Caco-2 (cell line): ENCODE measurements around the gene RRAGC. TPM values are rescaled to one million over a fixed set of nuclear protein-coding genes. Genes with fewer than 3 reads are reported as not detected.

Experiments used
- BruUV-seq: library from RNA; stranded (reverse); fragments of 400-500 nt; replicated peaks from 2 replicates; lab custom pipeline; 2021; lab: Mats Ljungman, UMichigan
- CTCF ChIA-PET: fragments of 300-600 bp; sonication (Branson Sonifier 250); formaldehyde crosslinking; loops from one replicate; lab custom pipeline; 2022; ENCODE audit warnings: antibody characterized with exemption; lab: Charles Lee
- POLR2A ChIA-PET: fragments of 300-600 bp; sonication (Branson Sonifier 250); formaldehyde crosslinking; loops from one replicate; lab custom pipeline; 2022; ENCODE audit warnings: antibody characterized with exemption; lab: Charles Lee
- DNase-seq, 2 experiments: peaks; one replicate each; pipeline versions ENCODE4 v3.0.0 to v3.0.0-alpha.2; 2020 to 2022
- H3K27me3 ChIP-seq: replicated peaks from 2 replicates; pipeline ENCODE4 v1.6.0; 2011; ENCODE audit warnings: low read length; ENCODE audit not compliant: control insufficient read depth, insufficient read depth
- H3K36me3 ChIP-seq: 2 replicates; pipeline ENCODE4 v1.5.1; 2011; ENCODE audit warnings: low read length; ENCODE audit not compliant: control insufficient read depth, insufficient read depth
- H3K4me1 ChIP-seq: fragments of 250-450 bp; sonication (Bioruptor Pico); 2 replicates; pipeline ENCODE4 v1.5.1; 2020; ENCODE audit warnings: mild to moderate bottlenecking
- H3K4me3 ChIP-seq: 2 replicates; pipeline ENCODE4 v1.5.1; 2011; ENCODE audit warnings: low read depth, mild to moderate bottlenecking, control low read depth, low read length
- H3K9me3 ChIP-seq: fragments of 250-450 bp; sonication (Bioruptor Pico); 2 replicates; pipeline ENCODE4 v1.5.1; 2020; ENCODE audit warnings: mild to moderate bottlenecking, moderate library complexity
- H3K27ac Mint-ChIP-seq: one replicate; pipeline ENCODE4 v1.8.0; 2022; ENCODE audit warnings: mixed read lengths; ENCODE audit not compliant: unreplicated experiment
- H3K27me3 Mint-ChIP-seq: one replicate; pipeline ENCODE4 v1.8.0; 2022; ENCODE audit warnings: mixed read lengths; ENCODE audit not compliant: insufficient read depth, unreplicated experiment
- H3K36me3 Mint-ChIP-seq: one replicate; pipeline ENCODE4 v1.8.0; 2022; ENCODE audit warnings: mild to moderate bottlenecking, mixed read lengths; ENCODE audit not compliant: insufficient read depth, unreplicated experiment
- H3K4me1 Mint-ChIP-seq: one replicate; pipeline ENCODE4 v1.8.0; 2022; ENCODE audit warnings: low read depth, mixed read lengths; ENCODE audit not compliant: unreplicated experiment
- H3K4me3 Mint-ChIP-seq: one replicate; pipeline ENCODE4 v1.8.0; 2022; ENCODE audit warnings: mild to moderate bottlenecking, moderate library complexity, mixed read lengths; ENCODE audit not compliant: unreplicated experiment
- H3K9me3 Mint-ChIP-seq: one replicate; pipeline ENCODE4 v1.8.0; 2022; ENCODE audit warnings: mixed read lengths; ENCODE audit not compliant: unreplicated experiment
- CTCF ChIP-seq, 2 experiments: fragments of 200-600 bp in 1 of 2; IDR thresholded peaks; 1 replicate in 1 of 2; 2 replicates in 1 of 2; pipeline versions ENCODE4 v1.5.1 to v1.8.0; 2011 to 2022; ENCODE audit warnings: antibody characterized with exemption in 1 of 2, control low read depth in 1 of 2, inconsistent platforms in 1 of 2, low read depth in 1 of 2, low read length in 1 of 2, mild to moderate bottlenecking in 1 of 2, moderate library complexity in 1 of 2; ENCODE audit not compliant: insufficient read depth in 1 of 2, severe bottlenecking in 1 of 2, unreplicated experiment in 1 of 2
- intact Hi-C: fragments of 100-400 bp; cut with micrococcal nuclease; formaldehyde crosslinking; loops from one replicate; pipeline ENCODE4 v1.10.0; 2022; ENCODE audit not compliant: unreplicated experiment
- total RNA-seq: library from RNA; stranded (reverse); gene quantifications from 2 replicates; pipeline ENCODE4 v1.2.3, GENCODE V29; 2022

The RRAGC gene
- total RNA-seq, 1 experiment from 2014 or later: 16.0 TPM

GRCh38 chr1:38872401-38873026 is 12.9 kb upstream of the RRAGC start:
- Histone ChIP-seq H3K27me3 (no peaks in the 10 kb centered on the region), H3K4me3 (peak overlapping the region; percentile 59), H3K36me3 (no peaks in the 10 kb centered on the region), H3K9me3 (no peaks in the 10 kb centered on the region), H3K4me1 (no peaks in the 10 kb centered on the region)
- no peaks in the 10 kb centered on the region for H3K9me3 Mint-ChIP-seq
- peak in 1 of 2 experiments; percentile 8 for DNase-seq
- TF ChIP-seq CTCF (IDR thresholded peaks at IDR 0.05; ENCODE audit: insufficient read depth in 1 of 2, low read depth in 1 of 2, low read length in 1 of 2, severe bottlenecking in 1 of 2, unreplicated experiment in 1 of 2): no peak
- intact Hi-C loops: loop anchor here (5.0 to 10.0 kb wide), 2 partner anchors 95 to 222 kb away; no protein-coding TSS in a partner anchor
- H3K27ac Mint-ChIP-seq: no peak overlapping the region
- peaks cover 7% of the 10 kb centered on the region for H3K4me1 Mint-ChIP-seq
- ChIA-PET CTCF (no interaction called here), POLR2A (no interaction called here)
- no peaks in the 10 kb centered on the region for H3K27me3 Mint-ChIP-seq
- peak overlapping the region; percentile 78 for H3K4me3 Mint-ChIP-seq
- no TSS peak for BruUV-seq
- H3K36me3 Mint-ChIP-seq: peaks cover 13% of the 10 kb centered on the region

- Histone ChIP-seq H3K4me1 (no peaks in the 10 kb centered on the region), H3K9me3 (no peaks in the 10 kb centered on the region), H3K27me3 (no peaks in the 10 kb centered on the region), H3K4me3 (no peak overlapping the region), H3K36me3 (no peaks in the 10 kb centered on the region)
- no TSS peak for BruUV-seq
- H3K36me3 Mint-ChIP-seq: peaks cover 18% of the 10 kb centered on the region
- ChIA-PET CTCF (no interaction called here), POLR2A (no interaction called here)
- intact Hi-C loops: loop anchor here (5.0 to 10.0 kb wide), 2 partner anchors 96 to 224 kb away; no protein-coding TSS in a partner anchor
- TF ChIP-seq CTCF (IDR thresholded peaks at IDR 0.05; ENCODE audit: insufficient read depth in 1 of 2, low read depth in 1 of 2, low read length in 1 of 2, severe bottlenecking in 1 of 2, unreplicated experiment in 1 of 2): no peak
- H3K27ac Mint-ChIP-seq: no peak overlapping the region
- H3K4me3 Mint-ChIP-seq: no peak overlapping the region
- no peak for DNase-seq
- no peaks in the 10 kb centered on the region for H3K27me3 Mint-ChIP-seq
- no peaks in the 10 kb centered on the region for H3K9me3 Mint-ChIP-seq
- peaks cover 7% of the 10 kb centered on the region for H3K4me1 Mint-ChIP-seq
Measured at GRCh38 chr1:38870996-38871395, 11.4 kb upstream of the RRAGC start.

- Mint-ChIP-seq H3K27ac (no peak overlapping the region), H3K4me3 (no peak overlapping the region), H3K36me3 (peaks cover 18% of the 10 kb centered on the region), H3K27me3 (no peaks in the 10 kb centered on the region), H3K9me3 (no peaks in the 10 kb centered on the region), H3K4me1 (peaks cover 5% of the 10 kb centered on the region)
- no peak for DNase-seq
- Histone ChIP-seq H3K36me3 (no peaks in the 10 kb centered on the region), H3K4me3 (no peak overlapping the region), H3K9me3 (no peaks in the 10 kb centered on the region), H3K4me1 (no peaks in the 10 kb centered on the region), H3K27me3 (no peaks in the 10 kb centered on the region)
- no TSS peak for BruUV-seq
- intact Hi-C loops: no loop called here
- ChIA-PET CTCF (no interaction called here), POLR2A (no interaction called here)
- TF ChIP-seq CTCF (IDR thresholded peaks at IDR 0.05; ENCODE audit: insufficient read depth in 1 of 2, low read depth in 1 of 2, low read length in 1 of 2, severe bottlenecking in 1 of 2, unreplicated experiment in 1 of 2): no peak
Measured at GRCh38 chr1:38867208-38867607, 7.6 kb upstream of the RRAGC start.
